GM12878 (cell line): ENCODE data around the gene WWTR1. TPM values are rescaled to one million over a fixed set of nuclear protein-coding genes. Genes with fewer than 3 reads are reported as not detected.

ENCODE experiments used
- ATAC-seq: fragments of 200-7000 bp; cut with Tn5 transposase; 3 replicates; pipeline ENCODE4 v1.9.1; 2020; ENCODE audit warnings: mild to moderate bottlenecking, moderate library complexity
- BruUV-seq: library from RNA; stranded (reverse); fragments of 400-500 nt; replicated peaks from 2 replicates; lab custom pipeline; 2021; lab: Mats Ljungman, UMichigan
- CTCF ChIA-PET: fragments of 300-600 bp; sonication (Branson Sonifier 250); formaldehyde crosslinking; extraction: SDS; loops from one replicate; lab custom pipeline; 2021; ENCODE audit warnings: inconsistent platforms; lab: Yijun Ruan, JAX
- POLR2A ChIA-PET: fragments of 350-600 bp; formaldehyde crosslinking; extraction: SDS; loops from one replicate; lab custom pipeline; 2021; ENCODE audit warnings: inconsistent platforms; lab: Charles Lee
- RAD21 ChIA-PET: fragments of 300-600 bp; sonication (Branson Sonifier 250); formaldehyde crosslinking; loops from one replicate; lab custom pipeline; 2023; ENCODE audit warnings: antibody characterized with exemption; ENCODE audit not compliant: unreplicated experiment; lab: Charles Lee
- SMC1A ChIA-PET: fragments of 300-600 bp; sonication (Branson Sonifier 250); formaldehyde crosslinking; loops from one replicate; lab custom pipeline; 2023; ENCODE audit not compliant: unreplicated experiment, uncharacterized antibody; lab: Charles Lee
- DNase-seq: peaks from one replicate; pipeline ENCODE4 v3.0.0-alpha.2; 2011; ENCODE audit warnings: low read depth, low spot score
- FAIRE-seq: peaks from 3 replicates; lab custom pipeline; 2011; peaks lifted over from hg19 to GRCh38; lab: Jason Lieb, UNC
- H2AFZ ChIP-seq: 2 replicates; pipeline ENCODE4 v1.6.0; 2011; ENCODE audit warnings: low read depth, low read length, control low read depth; ENCODE audit not compliant: control insufficient read depth
- H3K27ac ChIP-seq: 2 replicates; pipeline ENCODE4 v1.5.1; 2011; ENCODE audit warnings: control low read depth; ENCODE audit not compliant: control insufficient read depth, insufficient read depth
- H3K27me3 ChIP-seq, 2 experiments: replicated peaks in 1 of 2; 2 replicates each; pipeline versions ENCODE4 v1.6.0 to v1.6.1; 2011; ENCODE audit warnings: low read length in 1 of 2; ENCODE audit not compliant: control insufficient read depth in 2 of 2, insufficient read depth in 2 of 2
- H3K36me3 ChIP-seq, 2 experiments: 2 replicates each; pipeline ENCODE4 v1.5.1; 2011; ENCODE audit warnings: low read length in 1 of 2; ENCODE audit not compliant: control insufficient read depth in 2 of 2, insufficient read depth in 2 of 2
- H3K4me1 ChIP-seq: 2 replicates; pipeline ENCODE4 v1.6.1; 2011; ENCODE audit warnings: mild to moderate bottlenecking, low read length, moderate library complexity, mixed read lengths; ENCODE audit not compliant: control insufficient read depth, insufficient read depth
- H3K4me2 ChIP-seq: 2 replicates; pipeline ENCODE4 v1.6.0; 2011; ENCODE audit warnings: control low read depth; ENCODE audit not compliant: control insufficient read depth, insufficient read depth
- H3K4me3 ChIP-seq: fragments of 200-600 bp; sonication (generic); 2 replicates; pipeline ENCODE4 v1.5.1; 2016
- H3K79me2 ChIP-seq: 2 replicates; pipeline ENCODE4 v1.6.0; 2011; ENCODE audit warnings: low read length; ENCODE audit not compliant: control insufficient read depth, insufficient read depth
- H3K9ac ChIP-seq: 2 replicates; pipeline ENCODE4 v1.8.0; 2011; ENCODE audit warnings: low read length, control low read depth, mixed read lengths; ENCODE audit not compliant: control insufficient read depth, insufficient read depth
- H3K9me3 ChIP-seq: replicated peaks from 3 replicates; pipeline ENCODE4 v1.5.1; 2011; ENCODE audit warnings: mild to moderate bottlenecking, low read length; ENCODE audit not compliant: control insufficient read depth, insufficient read depth
- H4K20me1 ChIP-seq: 2 replicates; pipeline ENCODE4 v1.6.0; 2011; ENCODE audit not compliant: control insufficient read depth, insufficient read depth
- BRCA1 ChIP-seq: IDR thresholded peaks from 2 replicates; pipeline ENCODE4 v1.6.1; 2011; ENCODE audit warnings: low read depth, low read length, improper control_type of control experiment
- CHD1 ChIP-seq: IDR thresholded peaks from 2 replicates; pipeline ENCODE4 v1.6.1; 2012; ENCODE audit warnings: low read depth, low read length, improper control_type of control experiment
- EGR1 ChIP-seq, 2 experiments: IDR thresholded peaks; 1 replicate in 1 of 2; 2 replicates in 1 of 2; pipeline ENCODE4 v1.6.1; 2011 to 2012; ENCODE audit warnings: low read depth in 2 of 2, low read length in 2 of 2, borderline replicate concordance in 1 of 2, mild to moderate bottlenecking in 1 of 2, moderate library complexity in 1 of 2
- ETV6 ChIP-seq, 2 experiments: fragments of 450-650 bp in 1 of 2; IDR thresholded peaks in 1 of 2; conservative IDR thresholded peaks in 1 of 2; 2 replicates each; pipeline ENCODE4 v1.6.1; 2014; ENCODE audit warnings: antibody characterized with exemption in 1 of 2, borderline replicate concordance in 1 of 2, low read depth in 1 of 2, mild to moderate bottlenecking in 1 of 2, moderate library complexity in 1 of 2
- EZH2 ChIP-seq: IDR thresholded peaks from 2 replicates; pipeline ENCODE4 v1.6.1; 2012; ENCODE audit warnings: low read depth, mild to moderate bottlenecking, control low read depth, inconsistent platforms, low read length, borderline replicate concordance; ENCODE audit not compliant: control insufficient read depth
- IRF3 ChIP-seq: fragments of 450-650 bp; IDR thresholded peaks from 2 replicates; pipeline ENCODE4 v1.6.1; 2014; ENCODE audit warnings: mild to moderate bottlenecking
- LARP7 ChIP-seq: fragments of 450-650 bp; IDR thresholded peaks from 2 replicates; pipeline ENCODE4 v1.6.1; 2017; ENCODE audit warnings: mild to moderate bottlenecking
- MXI1 ChIP-seq: fragments of 150-350 bp; IDR thresholded peaks from 2 replicates; pipeline ENCODE4 v1.6.1; 2011; ENCODE audit warnings: low read depth, mild to moderate bottlenecking, inconsistent platforms, low read length, improper control_type of control experiment
- NR2C1 ChIP-seq: fragments of 450-650 bp; IDR thresholded peaks from 2 replicates; pipeline ENCODE4 v1.6.1; 2017; ENCODE audit warnings: antibody characterized with exemption, mild to moderate bottlenecking, moderate library complexity
- SP1 ChIP-seq: IDR thresholded peaks from one replicate; pipeline ENCODE4 v1.6.1; 2011; ENCODE audit warnings: low read depth, low read length
- STAT3 ChIP-seq: IDR thresholded peaks from 2 replicates; pipeline ENCODE4 v1.6.1; 2011; ENCODE audit warnings: low read depth, low read length, improper control_type of control experiment
- WRNIP1 ChIP-seq: IDR thresholded peaks from 2 replicates; pipeline ENCODE4 v1.6.1; 2011; ENCODE audit warnings: low read depth, low read length, improper control_type of control experiment, borderline replicate concordance
- WGBS: methylation state at CpG from one replicate; pipeline ENCODE4 v1.1.6; 2016; ENCODE audit warnings: low lambda C conversion rate; ENCODE audit not compliant: insufficient replicate concordance, insufficient coverage; ENCODE audit errors: missing lambda C conversion rate; 5-methylcytosine and 5-hydroxymethylcytosine counted together
- in situ Hi-C: fragments of 300-500 bp; cut with MboI; formaldehyde crosslinking; loops from 9 replicates; pipeline ENCODE4 v1.14.3; 2018; ENCODE audit warnings: mixed read lengths
- intact Hi-C: fragments of 100-400 bp; cut with micrococcal nuclease; formaldehyde crosslinking; loops from one replicate; pipeline ENCODE4 v1.14.2; 2022; ENCODE audit not compliant: unreplicated experiment
- polyA plus RNA-seq, 11 experiments: library from polyadenylated mRNA; depleted of rRNA in 4 of 11; unstranded in 6 of 11; stranded (reverse) in 5 of 11; fragments of >200 nt; fragmentation: Nextera tagmentation in 4 of 11; fragmentation: Illumina TruSeq in 1 of 11; extraction: Ambion mirVana in 4 of 11; extraction: Trizol in 1 of 11; gene quantifications; 1 replicate in 1 of 11; 2 replicates in 10 of 11; pipeline versions ENCODE4 v1.2.1 to v1.2.3, GENCODE V29; 2011 to 2016; ENCODE audit warnings: inconsistent platforms in 2 of 11, missing spikeins in 2 of 11, low read depth in 1 of 11
- total RNA-seq, 4 experiments: library from RNA; depleted of rRNA in 3 of 4; stranded (reverse); fragments of >200 nt in 3 of 4; fragmentation: Illumina TruSeq in 1 of 4; extraction: Trizol in 1 of 4; gene quantifications; 2 replicates each; pipeline versions ENCODE4 v1.2.1 to v1.2.3, GENCODE V29; 2013 to 2021
- TF ChIP-seq, protein P1 (sequence below): IDR thresholded peaks from 2 replicates; pipeline ENCODE4 v1.6.1; 2011; ENCODE audit warnings: borderline replicate concordance, low read depth, mild to moderate bottlenecking, moderate library complexity, mixed read lengths, low read length; ENCODE audit not compliant: insufficient read depth; ENCODE audit errors: extremely low read length

The WWTR1 gene
- total and polyA plus RNA-seq, 10 of the 15 experiments (the other 5 are each of a cell fraction or from before 2014, with no cell fraction given), result 2.5 to 18.5 (median 5.8) TPM

DNA sequence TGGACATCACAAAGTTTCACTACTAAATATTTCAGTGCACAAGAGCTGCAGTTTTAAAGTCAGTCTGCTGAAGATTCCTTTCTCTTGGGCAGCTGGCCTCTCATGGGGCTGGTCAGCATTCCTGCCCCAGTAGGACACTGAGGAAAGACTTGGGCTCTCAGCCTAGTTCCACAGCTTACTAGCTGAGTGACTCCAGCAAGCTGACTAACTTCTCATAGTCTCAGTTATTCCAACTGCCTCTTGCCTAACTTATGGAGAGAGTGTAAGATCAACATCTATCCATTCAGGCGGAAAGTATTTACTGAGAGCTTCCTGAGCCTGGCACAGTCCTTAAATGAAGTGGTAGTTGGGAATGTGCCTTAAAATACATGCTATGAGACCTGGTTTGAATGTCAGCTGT is 156.3 kb downstream of the WWTR1 start (continued):
- TF ChIP-seq IRF3 (no peak), MXI1 (no peak), LARP7 (no peak), WRNIP1 (no peak), NR2C1 (no peak), CHD1 (no peak)
- TF ChIP-seq, protein P1, sequence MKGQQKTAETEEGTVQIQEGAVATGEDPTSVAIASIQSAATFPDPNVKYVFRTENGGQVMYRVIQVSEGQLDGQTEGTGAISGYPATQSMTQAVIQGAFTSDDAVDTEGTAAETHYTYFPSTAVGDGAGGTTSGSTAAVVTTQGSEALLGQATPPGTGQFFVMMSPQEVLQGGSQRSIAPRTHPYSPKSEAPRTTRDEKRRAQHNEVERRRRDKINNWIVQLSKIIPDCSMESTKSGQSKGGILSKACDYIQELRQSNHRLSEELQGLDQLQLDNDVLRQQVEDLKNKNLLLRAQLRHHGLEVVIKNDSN, result no peak

DNA sequence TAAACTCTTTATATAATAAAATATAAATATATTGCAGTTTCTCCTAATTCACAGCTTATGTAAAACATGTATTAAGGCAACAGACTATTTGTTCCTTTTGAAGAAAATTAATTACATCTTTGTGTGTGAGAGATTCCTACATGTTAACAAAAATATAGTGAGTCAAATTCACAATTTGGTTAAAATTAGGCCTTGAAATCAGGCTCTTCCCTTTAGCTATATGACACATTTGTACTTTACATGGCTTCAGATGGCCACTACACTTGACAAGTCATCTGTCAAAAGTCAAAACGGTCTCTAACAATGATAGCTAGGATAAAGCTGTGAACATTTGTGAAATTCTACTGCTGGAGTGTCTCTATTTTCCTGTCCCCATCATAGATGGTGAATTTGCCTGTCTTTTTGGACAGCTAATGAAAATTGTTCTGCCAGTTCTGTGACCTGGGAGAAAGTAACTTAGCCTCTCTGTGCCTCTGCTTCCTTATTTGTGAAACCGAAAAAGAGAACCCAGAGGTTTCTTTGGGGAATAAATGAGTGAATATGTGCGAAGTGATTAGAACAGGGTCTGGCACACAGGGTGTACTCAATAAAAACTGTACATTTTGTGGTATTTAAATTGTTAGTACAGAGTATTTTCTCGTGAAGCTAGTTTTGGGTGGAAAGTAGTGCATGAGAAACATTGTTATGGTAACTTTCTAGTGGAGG is 159.7 kb downstream of the WWTR1 start:
- H3K79me2 ChIP-seq, result no peaks in the 10 kb centered on the region
- TF ChIP-seq BRCA1, result no peak
- no peak for TF ChIP-seq STAT3
- TF ChIP-seq EZH2, result no peak
- no peak for TF ChIP-seq SP1
- no peak for TF ChIP-seq EGR1 (IDR thresholded peaks at IDR 0.05; ENCODE audit: borderline replicate concordance in 1 of 2, low read depth in 2 of 2, low read length in 2 of 2)
- TF ChIP-seq ETV6 (conservative IDR thresholded peaks at IDR 0.05 in 1 of 2, IDR thresholded peaks at IDR 0.05 in 1 of 2; ENCODE audit: borderline replicate concordance in 1 of 2, low read depth in 1 of 2), result no peak
- in situ Hi-C loops (no loop called here), intact Hi-C loops (no loop called here)
- ChIA-PET POLR2A (no interaction called here), CTCF (interaction anchor here (0.6 to 2.2 kb wide), 8 partner anchors 9 to 273 kb away, joined by 3 to 16 read pairs (median 5); no protein-coding TSS in a partner anchor), SMC1A (interaction anchor here (1.2 to 2.0 kb wide), 2 partner anchors 273 to 278 kb away, joined by 3 to 7 read pairs; no protein-coding TSS in a partner anchor), RAD21 (interaction anchor here (1.4 to 1.6 kb wide), 2 partner anchors 310 to 316 kb away, joined by 3 to 6 read pairs; no protein-coding TSS in a partner anchor)
- no peak overlapping the region for H2AFZ ChIP-seq
- no peak for FAIRE-seq
- no peak for DNase-seq
- no peaks in the 10 kb centered on the region for H3K36me3 ChIP-seq
- ATAC-seq, result no peak
- H3K27ac ChIP-seq, result no peak overlapping the region
- H3K27me3 ChIP-seq, result no peaks in the 10 kb centered on the region; a peak in 1 of 4 replicates
- no TSS peak for BruUV-seq
- WGBS, result 8% methylated on average over 4 of the region's 4 CpGs
- H3K4me1 ChIP-seq, result no peaks in the 10 kb centered on the region
- no peaks in the 10 kb centered on the region for H3K9me3 ChIP-seq
- H3K9ac ChIP-seq, result no peak overlapping the region
- no peaks in the 10 kb centered on the region for H4K20me1 ChIP-seq
- H3K4me2 ChIP-seq, result no peak overlapping the region
- H3K4me3 ChIP-seq, result no peak overlapping the region
